EH (cell line): ENCODE results near the gene C6orf136.

Experiments
- DNase-seq: peaks from one replicate; pipeline ENCODE4 v3.0.0-alpha.2; 2015; ENCODE audit warnings: low read depth

Gene C6orf136

GRCh38 chr6:30615958-30616810 is 30.7 kb upstream of the C6orf136 start:
- DNase-seq = peak; percentile 46

GRCh38 chr6:30616811-30617564 is 29.9 kb upstream of the C6orf136 start, which contains the start of gene PPP1R10:
Gene PPP1R10, minus strand, starts transcription at chr6:30617243. Its CDS starts 7,299 bp downstream, at chr6:30609944.
- peak; percentile 100 for DNase-seq

- peak; percentile 99 for DNase-seq
Observed at GRCh38 chr6:30617565-30618269, 29.2 kb upstream of the C6orf136 start, which contains the start of gene MRPS18B. Gene MRPS18B, plus strand, starts transcription at chr6:30617840. Its CDS starts 26 bp downstream, at chr6:30617866.

- DNase-seq = no peak
Observed at GRCh38 chr6:30618270-30618797, 28.6 kb upstream of the C6orf136 start.

GRCh38 chr6:30619561-30619960 is 27.4 kb upstream of the C6orf136 start:
- DNase-seq = no peak

GRCh38 chr6:30625511-30625910 is 21.4 kb upstream of the C6orf136 start:
- no peak for DNase-seq

- peak; percentile 79 for DNase-seq
Observed at GRCh38 chr6:30626484-30627366, 20.2 kb upstream of the C6orf136 start, which contains the start of gene ATAT1. Gene ATAT1, plus strand, starts transcription at chr6:30626874.

GRCh38 chr6:30635834-30636233 is 11.1 kb upstream of the C6orf136 start:
- no peak for DNase-seq

- no peak for DNase-seq
Observed at GRCh38 chr6:30640481-30640880, 6.5 kb upstream of the C6orf136 start.

- DNase-seq = no peak
Observed at GRCh38 chr6:30641048-30641447, 5.9 kb upstream of the C6orf136 start.

- no peak for DNase-seq
Observed at GRCh38 chr6:30643656-30644055, 3.3 kb upstream of the C6orf136 start.

- no peak for DNase-seq
Observed at GRCh38 chr6:30644769-30645168, 2.2 kb upstream of the C6orf136 start.

- DNase-seq = no peak
Observed at GRCh38 chr6:30645989-30646388, 944 bp upstream of the C6orf136 start.

- DNase-seq = peak; percentile 70
Observed at GRCh38 chr6:30647242-30648116, 546 bp downstream of the C6orf136 start.

GRCh38 chr6:30651143-30651542 is 4.2 kb downstream of the C6orf136 start:
- no peak for DNase-seq

GRCh38 chr6:30654798-30655742 is 8.1 kb downstream of the C6orf136 start:
- no peak for DNase-seq

- DNase-seq = peak; percentile 11
Observed at GRCh38 chr6:30655743-30656094, 8.8 kb downstream of the C6orf136 start.

- no peak for DNase-seq
Observed at GRCh38 chr6:30656513-30656912, 9.6 kb downstream of the C6orf136 start.

- DNase-seq = no peak
Observed at GRCh38 chr6:30657454-30657853, 10.5 kb downstream of the C6orf136 start.
